HG03575 (cell line): Measurements from ENCODE around the gene CIART.
"Not testable (repeated sequence)": the region's sequence is repeated elsewhere in the genome, so short reads cannot be mapped to it uniquely, and the experiment has no call there.

Source experiments
- ATAC-seq: cut with Tn5 transposase; IDR thresholded peaks from one replicate; pipeline ENCODE4 v1.9.1; 2021; ENCODE audit not compliant: unreplicated experiment, insufficient number of reproducible peaks, low FRiP score; ENCODE audit errors: extremely low read depth

The CIART gene

DNA sequence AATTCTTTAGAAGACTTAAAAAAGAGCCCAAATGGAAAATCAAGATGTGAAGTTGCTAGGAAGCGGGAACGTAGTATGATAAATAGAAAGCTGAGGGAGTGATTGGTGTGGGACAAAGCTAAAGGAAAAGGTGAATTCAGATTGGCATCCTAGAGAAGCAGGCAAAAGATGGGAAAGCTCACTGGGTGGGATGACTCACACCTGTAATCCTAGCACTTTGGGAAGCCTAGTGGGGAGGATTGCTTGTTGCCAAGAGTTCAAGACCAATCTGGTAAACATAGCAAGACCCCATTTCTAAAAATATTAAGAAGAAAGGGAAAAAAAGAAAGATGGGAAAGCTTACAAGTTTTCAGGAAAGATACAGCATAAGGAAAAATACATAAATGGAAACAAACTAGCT lies 13.1 kb downstream of the CIART start:
- ATAC-seq, result no peak

DNA sequence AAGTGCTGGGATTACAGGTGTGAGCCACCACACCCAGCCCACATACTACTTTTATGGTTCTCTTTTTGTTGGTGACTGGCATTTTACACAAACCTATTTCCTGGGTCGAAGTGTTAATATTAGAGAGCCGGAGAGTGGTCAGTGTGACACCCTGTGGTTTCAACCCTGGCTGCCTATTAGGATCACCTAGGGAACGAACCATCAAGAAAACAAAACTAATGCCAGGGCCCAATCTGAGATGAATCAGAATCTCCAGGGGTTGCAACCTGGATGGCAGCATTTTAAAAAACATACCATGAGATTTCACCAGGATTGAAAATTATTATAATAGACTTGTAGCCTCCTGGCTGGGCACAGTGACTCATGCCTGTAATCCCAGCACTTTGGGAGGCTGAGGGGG lies 17.4 kb downstream of the CIART start:
- ATAC-seq, result no peak

DNA sequence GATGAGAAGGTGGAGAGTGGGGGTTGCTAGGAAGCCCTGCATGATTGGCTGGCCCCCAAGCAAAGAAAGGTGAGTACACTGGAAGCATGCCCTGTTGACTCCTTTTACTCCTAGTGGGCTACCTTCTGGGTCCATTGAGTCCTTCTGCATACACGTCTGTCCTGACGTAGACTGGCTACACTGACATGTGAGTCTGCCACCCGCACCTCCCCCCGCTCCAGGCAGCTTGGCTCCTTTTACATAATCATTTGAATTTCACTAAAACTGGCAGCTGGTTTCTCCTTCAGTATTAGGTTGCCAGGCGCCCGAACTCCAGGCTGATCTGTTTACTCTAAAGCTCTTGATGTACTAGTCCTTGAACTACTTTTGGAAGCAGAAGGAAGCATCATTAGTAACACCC lies 20.0 kb downstream of the CIART start:
- no peak for ATAC-seq

DNA sequence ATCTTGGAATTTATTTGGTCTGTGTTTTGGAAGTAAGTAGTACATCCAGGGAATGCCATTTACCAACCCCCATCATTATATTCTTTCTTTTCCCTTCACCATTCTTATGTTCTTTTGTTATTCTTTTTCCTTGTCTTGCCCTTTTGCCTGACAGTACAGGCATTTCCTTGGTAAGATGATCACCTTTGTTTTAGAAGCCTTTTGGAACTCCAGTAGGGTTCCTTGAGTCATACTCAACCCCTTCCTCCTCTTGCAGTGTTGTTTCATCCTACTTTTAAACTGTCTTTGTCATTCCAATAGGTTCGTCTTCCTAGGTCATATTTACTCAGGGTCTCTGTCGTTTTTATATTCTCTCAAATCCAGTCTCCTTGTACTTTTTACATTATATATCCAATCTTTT lies 20.5 kb downstream of the CIART start:
- no peak for ATAC-seq

DNA sequence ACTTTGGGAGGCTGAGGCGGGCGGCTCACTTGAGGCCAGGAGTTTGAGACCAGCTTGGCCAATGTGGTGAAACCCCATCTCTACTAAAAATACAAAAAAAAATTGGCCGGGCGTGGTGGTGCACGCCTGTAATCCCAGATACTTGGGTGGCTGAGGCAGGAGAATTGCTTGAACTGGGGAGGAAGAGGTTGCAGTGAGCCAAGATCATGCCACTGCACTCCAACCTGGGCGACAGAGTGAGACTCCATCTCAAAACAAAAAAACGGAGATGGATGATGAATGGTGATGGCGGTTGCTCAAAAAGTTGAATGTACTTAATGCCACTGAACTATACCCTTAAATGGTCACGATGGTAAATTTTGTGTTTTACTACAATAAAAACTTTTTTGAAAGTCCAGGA lies 26.2 kb downstream of the CIART start:
- ATAC-seq, result not testable (repeated sequence)

DNA sequence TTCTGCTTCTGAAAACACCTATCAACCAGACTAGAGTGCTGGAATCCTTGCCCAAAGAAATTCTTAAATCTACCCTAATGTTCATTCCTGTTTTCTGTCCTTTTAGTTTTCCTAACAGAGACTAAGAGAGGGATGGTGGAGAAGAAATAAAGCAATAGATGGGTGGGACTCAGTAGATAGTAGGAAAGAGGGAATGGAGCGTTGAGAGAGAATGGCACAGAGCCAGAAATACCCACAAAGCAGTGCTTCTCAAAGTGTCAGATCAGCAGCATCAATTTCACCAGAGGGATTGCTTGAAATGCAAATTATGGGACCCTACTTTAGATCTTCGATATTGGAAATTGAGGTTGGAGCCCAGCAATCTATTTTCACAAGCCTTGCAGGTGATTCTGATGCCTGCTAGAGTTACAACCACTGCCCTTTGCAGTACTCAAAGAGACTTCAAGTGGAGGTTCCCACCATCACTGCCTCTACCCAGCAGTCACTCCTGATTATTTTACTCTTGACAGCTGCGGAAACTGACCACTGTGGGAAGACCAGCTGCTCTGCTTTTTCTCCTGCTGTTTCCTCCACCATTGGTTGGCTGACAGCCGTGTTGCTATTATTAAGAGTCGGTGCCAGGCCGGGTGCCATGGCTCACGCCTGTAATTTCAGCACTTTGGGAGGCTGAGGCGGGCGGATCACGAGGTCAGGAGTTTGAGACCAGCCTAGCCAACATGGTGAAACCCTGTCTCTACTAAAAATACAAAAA lies 27.6 kb downstream of the CIART start:
- ATAC-seq, result no peak

DNA sequence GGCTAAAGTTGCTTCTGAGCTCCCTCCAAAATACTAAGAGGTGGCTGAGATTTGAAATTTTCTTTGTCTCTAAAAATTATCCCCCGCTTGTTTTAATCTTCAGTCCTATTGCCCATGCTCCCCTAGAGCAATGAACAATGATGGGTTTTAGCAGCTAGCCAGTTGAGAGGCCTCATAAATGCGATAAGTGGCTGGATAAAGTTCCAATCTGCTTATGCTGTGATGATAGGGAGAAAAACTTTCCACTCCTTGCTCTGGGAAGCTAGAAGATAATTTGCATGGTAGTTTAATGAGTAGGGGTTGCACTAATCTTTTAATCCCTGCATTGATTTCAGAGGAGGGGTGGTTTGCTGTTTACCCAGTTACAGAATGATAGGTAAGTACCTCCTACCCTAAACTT lies 29.4 kb downstream of the CIART start:
- ATAC-seq, result no peak

DNA sequence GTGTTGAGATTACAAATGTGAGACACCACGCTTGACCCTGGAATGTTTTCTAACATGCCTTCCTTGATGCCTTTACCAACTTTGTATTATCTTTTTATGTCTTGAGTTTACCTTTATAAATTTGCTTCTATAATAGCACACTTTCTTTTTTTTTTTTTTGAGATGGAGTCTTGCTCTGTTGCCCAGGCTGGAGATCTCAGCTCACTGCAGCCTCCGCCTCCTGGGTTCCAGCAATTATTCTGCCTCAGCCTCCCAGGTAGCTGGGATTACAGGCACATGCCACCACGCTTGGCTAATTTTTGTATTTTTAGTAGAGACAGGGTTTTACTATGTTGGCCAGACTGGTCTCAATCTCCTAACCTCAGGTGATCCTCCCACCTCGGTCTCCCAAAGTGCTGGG lies 32.3 kb downstream of the CIART start:
- not testable (repeated sequence) for ATAC-seq

DNA sequence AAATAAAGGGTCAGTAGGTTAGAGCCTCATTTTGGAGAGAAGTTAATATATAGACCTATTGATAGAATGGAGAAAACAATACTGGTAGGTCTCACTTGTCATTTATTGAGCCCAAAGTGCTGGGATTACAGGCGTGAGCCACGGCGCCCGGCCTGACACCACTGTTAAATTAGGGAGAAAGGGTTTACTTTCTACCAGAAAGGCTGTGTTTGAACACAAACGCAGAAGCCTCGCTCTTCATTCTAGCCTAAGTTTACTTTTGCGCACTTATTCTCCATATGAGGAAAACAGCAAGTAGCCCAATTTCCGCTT lies 38.3 kb downstream of the CIART start:
- ATAC-seq, result no peak

DNA sequence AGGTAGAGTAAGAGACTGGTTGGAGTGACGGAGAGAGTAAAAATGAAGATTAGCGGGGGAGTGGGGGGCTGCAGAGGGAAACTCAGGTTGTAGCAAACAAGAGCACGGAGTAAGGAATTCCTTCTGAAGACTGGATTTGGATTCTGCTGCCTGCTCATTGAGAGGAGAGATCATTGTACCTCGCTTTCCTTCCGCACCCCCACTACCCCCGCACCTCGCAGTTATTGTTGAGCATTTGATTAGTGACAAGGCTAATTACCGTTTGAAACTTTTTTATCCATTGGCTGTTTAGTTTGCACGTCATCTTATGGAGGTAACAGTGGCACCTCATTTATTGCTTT lies 39.4 kb downstream of the CIART start:
- no peak for ATAC-seq

DNA sequence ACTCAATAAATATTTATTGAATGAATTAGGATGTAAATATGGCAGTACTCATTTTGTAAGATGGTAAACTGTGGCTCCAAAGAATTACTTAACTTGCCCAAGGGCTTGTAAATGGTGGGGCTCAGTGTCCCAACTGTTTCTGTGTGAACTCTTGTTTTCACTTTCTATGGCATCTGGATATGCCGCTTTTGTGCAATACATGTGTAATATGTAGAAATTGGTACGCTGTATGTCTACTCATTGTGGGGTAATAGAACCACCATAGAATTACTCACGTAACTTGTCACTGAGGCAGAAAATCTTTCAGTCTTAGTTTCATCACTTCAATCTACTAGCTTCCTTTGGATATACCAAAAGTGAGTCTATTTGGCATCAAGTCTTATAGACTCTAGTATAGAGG lies 40.0 kb downstream of the CIART start:
- no peak for ATAC-seq

DNA sequence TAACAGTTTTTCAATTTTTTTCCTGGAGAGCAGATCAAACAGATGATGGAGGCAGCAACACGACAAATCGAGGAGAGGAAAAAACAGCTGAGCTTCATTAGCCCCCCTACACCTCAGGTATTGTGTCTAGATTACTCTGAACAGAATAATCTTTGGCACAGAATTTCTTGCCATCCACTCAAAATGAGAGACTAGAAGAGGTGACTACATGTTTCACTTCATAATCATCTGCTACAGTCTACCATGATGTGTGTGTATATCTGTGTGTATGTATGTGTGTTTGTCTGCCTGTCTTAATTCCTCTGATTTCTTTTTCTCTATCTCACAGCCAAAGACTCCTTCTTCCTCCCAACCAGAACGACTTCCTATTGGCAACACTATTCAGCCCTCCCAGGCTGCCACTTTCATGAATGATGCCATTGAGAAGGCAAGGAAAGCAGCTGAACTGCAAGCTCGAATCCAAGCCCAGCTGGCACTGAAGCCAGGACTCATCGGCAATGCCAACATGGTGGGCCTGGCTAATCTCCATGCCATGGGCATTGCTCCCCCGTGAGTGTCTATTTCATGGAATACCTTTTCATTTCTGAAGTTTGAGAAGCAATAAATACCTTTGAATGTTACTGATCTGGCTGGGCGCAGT lies 50.4 kb downstream of the CIART start:
- ATAC-seq, result no peak
